ENCODE results near the gene ARHGAP26. TPM values are rescaled to one million over a fixed set of nuclear protein-coding genes. Genes with fewer than 3 reads are reported as not detected.

Gene ARHGAP26
- total and polyA plus RNA-seq, 4 donors: 1.8 to 16.7 (median 4.1) TPM

- H3K9ac ChIP-seq (ENCODE audit: low read depth in 1 of 2, low read length in 2 of 2): no peak overlapping the region
- TF ChIP-seq GABPA (IDR thresholded peaks at IDR 0.05 in 1 of 2, conservative IDR thresholded peaks at IDR 0.05 in 1 of 2) (no peak), YY1 (IDR thresholded peaks at IDR 0.05) (no peak), JUND (IDR thresholded peaks at IDR 0.05) (no peak), REST (IDR thresholded peaks at IDR 0.05) (no peak), HNF4A (conservative IDR thresholded peaks at IDR 0.05) (peak in 1 of 2 donors; percentile 15)
- DNase-seq (ENCODE audit: low spot score): no peak
- no peak overlapping the region for H3K4me3 ChIP-seq (ENCODE audit: low read depth in 1 of 3, low read length in 3 of 3)
- no peaks in the 10 kb centered on the region for H3K36me3 ChIP-seq (ENCODE audit: control insufficient read depth in 4 of 4, insufficient read depth in 3 of 4, low read depth in 1 of 4, low read length in 3 of 4)
- no peaks in the 10 kb centered on the region for H3K27me3 ChIP-seq (ENCODE audit: control insufficient read depth in 4 of 4, insufficient read depth in 4 of 4, low read length in 3 of 4)
- 77% methylated on average over 4 of the region's 4 CpGs for WGBS
- no peaks in the 10 kb centered on the region for H3K9me3 ChIP-seq (ENCODE audit: control insufficient read depth in 4 of 4, low read length in 3 of 4)
- H3K4me1 ChIP-seq (ENCODE audit: control insufficient read depth in 4 of 4, insufficient read depth in 4 of 4, low read length in 3 of 4): peaks cover 0 to 4% (median 1%) of the 10 kb centered on the region in 4 donors
- H3K27ac ChIP-seq (ENCODE audit: low read depth in 1 of 2, low read length in 2 of 2): no peak overlapping the region
These were observed 64.3 kb downstream of the ARHGAP26 start for GRCh38 chr5:142834504-142834903.

DNA sequence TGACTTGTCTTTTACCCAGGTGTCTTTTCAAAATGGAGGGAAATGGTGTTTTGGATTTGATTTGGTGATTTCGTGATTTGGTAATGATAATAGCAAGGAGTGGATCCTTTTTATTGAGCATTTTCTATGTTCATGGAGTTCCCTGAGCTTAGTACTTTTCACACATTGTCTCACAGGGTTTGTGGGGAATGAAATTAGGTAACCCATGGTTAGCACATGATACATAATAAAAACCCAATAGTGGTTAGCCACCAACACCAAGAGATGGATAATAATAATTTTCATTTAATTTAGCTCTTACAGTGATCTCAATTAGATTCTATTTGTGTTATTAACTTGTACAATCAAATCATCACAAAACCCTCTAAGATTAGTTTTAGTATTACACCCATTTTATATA lies 65.4 kb downstream of the ARHGAP26 start:
- TF ChIP-seq FOXA2 (IDR thresholded peaks at IDR 0.05) (no peak), SP1 (IDR thresholded peaks at IDR 0.05) (no peak), JUND (IDR thresholded peaks at IDR 0.05) (no peak), TAF1 (conservative IDR thresholded peaks at IDR 0.05) (no peak), FOXA1 (IDR thresholded peaks at IDR 0.05) (no peak), REST (IDR thresholded peaks at IDR 0.05) (no peak), ZBTB33 (IDR thresholded peaks at IDR 0.05) (no peak)
- TF ChIP-seq, protein P1, sequence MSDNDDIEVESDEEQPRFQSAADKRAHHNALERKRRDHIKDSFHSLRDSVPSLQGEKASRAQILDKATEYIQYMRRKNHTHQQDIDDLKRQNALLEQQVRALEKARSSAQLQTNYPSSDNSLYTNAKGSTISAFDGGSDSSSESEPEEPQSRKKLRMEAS (IDR thresholded peaks at IDR 0.05): no peak
- Histone ChIP-seq H3K36me3 (ENCODE audit: control insufficient read depth in 4 of 4, insufficient read depth in 3 of 4, low read depth in 1 of 4, low read length in 3 of 4) (no peaks in the 10 kb centered on the region), H3K4me1 (ENCODE audit: control insufficient read depth in 4 of 4, insufficient read depth in 4 of 4, low read length in 3 of 4) (peaks cover 0 to 4% (median 1%) of the 10 kb centered on the region in 4 donors), H3K4me3 (ENCODE audit: low read depth in 1 of 3, low read length in 3 of 3) (no peak overlapping the region), H3K9me3 (ENCODE audit: control insufficient read depth in 4 of 4, low read length in 3 of 4) (no peaks in the 10 kb centered on the region), H3K9ac (ENCODE audit: low read depth in 1 of 2, low read length in 2 of 2) (no peak overlapping the region), H3K27ac (ENCODE audit: low read depth in 1 of 2, low read length in 2 of 2) (no peak overlapping the region), H3K27me3 (ENCODE audit: control insufficient read depth in 4 of 4, insufficient read depth in 4 of 4, low read length in 3 of 4) (no peaks in the 10 kb centered on the region)
- 96% methylated on average over 1 of the region's 1 CpG for WGBS
- no peak for DNase-seq (ENCODE audit: low spot score)

All from liver (tissue), 9 donors.